GM13977 (cell line): Measurements from ENCODE around the gene DPP4.
"Not testable (repeated sequence)": the region's sequence is repeated elsewhere in the genome, so short reads cannot be mapped to it uniquely, and the experiment has no call there.

Experiments
- DNase-seq: peaks from one replicate; pipeline ENCODE4 v3.0.0; 2012; ENCODE audit warnings: low spot score
- in situ Hi-C: fragments of 300-500 bp; cut with MboI; formaldehyde crosslinking; loops from one replicate; pipeline ENCODE4 v1.12.0; 2022; ENCODE audit warnings: low sequenced_read_pairs, low pct_unique_long_range_greater_than_20kb, mixed read lengths, inconsistent platforms; ENCODE audit not compliant: unreplicated experiment
- TF ChIP-seq, protein P1 (sequence below): IDR thresholded peaks from 2 replicates; pipeline ENCODE4 v1.5.1; 2012; ENCODE audit warnings: mild to moderate bottlenecking, control low read depth; ENCODE audit not compliant: insufficient read depth; ENCODE audit errors: extremely low read depth, missing control alignments

Gene DPP4

DNA sequence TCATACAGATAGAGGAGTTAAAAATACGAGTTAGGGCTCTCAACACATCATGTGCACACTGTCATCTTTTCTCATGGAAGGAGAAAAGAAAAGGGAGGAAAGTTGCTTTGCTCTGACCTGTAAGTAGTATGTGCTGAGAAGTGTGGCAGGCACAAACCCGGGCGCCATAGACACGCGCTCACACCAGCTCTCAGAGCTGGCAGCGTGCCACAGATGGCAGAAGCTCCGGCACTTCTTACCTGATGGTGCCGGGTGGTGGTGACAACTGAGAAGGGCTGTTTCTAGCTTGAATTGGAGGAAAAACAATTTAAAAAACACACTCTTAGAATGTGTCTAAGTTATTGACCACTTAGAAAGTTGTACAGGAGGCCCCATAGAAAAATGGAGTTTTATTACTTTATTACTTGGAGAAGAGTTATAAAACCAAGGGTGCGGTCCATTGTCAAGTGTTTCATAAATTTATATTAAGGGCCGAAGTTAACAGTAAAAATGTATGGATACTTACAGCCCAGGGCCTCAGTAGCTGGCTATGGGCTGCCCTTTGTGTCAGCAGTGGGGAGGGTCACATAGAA, 92.2 kb downstream of the DPP4 start:
- TF ChIP-seq, protein P1, sequence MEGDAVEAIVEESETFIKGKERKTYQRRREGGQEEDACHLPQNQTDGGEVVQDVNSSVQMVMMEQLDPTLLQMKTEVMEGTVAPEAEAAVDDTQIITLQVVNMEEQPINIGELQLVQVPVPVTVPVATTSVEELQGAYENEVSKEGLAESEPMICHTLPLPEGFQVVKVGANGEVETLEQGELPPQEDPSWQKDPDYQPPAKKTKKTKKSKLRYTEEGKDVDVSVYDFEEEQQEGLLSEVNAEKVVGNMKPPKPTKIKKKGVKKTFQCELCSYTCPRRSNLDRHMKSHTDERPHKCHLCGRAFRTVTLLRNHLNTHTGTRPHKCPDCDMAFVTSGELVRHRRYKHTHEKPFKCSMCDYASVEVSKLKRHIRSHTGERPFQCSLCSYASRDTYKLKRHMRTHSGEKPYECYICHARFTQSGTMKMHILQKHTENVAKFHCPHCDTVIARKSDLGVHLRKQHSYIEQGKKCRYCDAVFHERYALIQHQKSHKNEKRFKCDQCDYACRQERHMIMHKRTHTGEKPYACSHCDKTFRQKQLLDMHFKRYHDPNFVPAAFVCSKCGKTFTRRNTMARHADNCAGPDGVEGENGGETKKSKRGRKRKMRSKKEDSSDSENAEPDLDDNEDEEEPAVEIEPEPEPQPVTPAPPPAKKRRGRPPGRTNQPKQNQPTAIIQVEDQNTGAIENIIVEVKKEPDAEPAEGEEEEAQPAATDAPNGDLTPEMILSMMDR: no peak
- in situ Hi-C loops: no loop called here
- no peak for DNase-seq

DNA sequence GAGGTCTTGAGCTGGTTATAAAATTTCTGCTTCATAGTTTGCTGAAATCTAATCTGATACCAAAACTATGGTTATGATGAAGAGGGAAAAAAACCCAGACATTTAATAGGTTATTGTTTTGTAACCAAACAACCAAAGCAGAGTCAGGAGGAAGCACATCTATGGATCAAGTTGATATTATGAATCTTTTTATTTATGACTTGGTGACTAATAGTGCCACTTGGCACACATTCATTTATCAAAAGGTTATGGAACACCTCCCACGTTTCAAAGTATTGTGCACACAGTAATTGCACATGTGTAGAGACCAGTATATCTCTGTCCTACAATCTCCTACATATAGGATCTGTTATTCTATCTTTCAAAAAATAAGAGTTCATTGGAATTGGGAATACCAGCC, 93.0 kb downstream of the DPP4 start:
- in situ Hi-C loops: no loop called here
- TF ChIP-seq, protein P1: no peak
- DNase-seq: no peak

DNA sequence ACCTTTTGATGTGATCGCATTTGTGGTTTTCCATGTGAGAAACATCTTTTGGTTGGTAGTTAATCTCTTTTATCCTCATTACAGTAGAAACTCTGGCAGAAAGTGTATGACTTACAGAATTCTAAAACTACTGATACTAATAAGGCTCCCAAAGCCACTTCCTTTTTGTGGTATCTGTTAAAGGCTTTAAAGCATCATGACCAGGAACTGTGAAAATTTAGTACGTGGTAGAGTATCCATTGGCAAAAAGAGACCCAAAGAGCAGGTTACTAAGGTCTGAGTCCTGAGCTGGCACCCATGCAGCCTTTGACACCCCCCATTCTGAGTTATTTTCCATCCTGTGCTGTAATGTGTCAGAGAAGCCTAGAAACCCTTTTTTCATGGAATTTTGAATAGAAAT, 94.5 kb downstream of the DPP4 start:
- in situ Hi-C loops: no loop called here
- TF ChIP-seq, protein P1: no peak
- no peak for DNase-seq

DNA sequence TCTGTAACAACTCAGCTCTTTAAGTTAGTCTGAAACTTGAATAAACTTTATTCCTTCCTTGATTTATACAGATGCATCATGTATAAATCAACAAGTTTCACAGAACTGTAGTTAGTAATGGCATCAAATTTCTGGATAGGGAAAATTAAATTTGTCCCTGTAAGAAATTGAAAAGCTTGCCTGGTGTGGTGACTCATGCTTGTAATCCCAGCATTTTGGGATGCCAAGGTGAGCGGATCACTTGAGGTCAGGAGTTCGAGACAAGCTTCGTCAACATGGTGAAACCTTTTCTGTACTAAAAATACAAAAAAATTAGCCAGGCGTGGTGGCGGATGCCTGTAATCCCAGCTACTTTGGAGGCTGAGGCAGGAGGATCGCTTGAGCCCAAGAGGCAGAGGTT, 96.1 kb downstream of the DPP4 start:
- in situ Hi-C loops, DNase-seq: not testable (repeated sequence)

DNA sequence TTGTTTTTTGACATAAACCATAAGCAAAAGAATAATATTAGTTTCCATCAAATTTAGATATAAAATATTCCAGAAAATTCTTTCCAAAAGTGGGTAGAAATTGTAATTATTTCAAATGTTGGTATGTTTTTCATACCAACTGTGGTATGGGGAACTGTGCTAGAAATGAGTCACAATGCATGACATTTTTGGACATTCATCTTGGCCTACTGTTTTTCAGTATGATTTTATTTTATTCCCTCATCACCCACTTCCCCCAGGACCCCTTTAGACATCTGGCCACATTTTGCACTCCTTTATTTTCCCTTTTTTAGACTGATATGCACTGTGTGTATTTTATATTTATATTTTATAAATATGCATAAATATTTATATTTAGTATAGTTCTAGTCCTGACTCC, 97.1 kb downstream of the DPP4 start:
- in situ Hi-C loops: no loop called here
- TF ChIP-seq, protein P1: no peak
- DNase-seq: no peak

DNA sequence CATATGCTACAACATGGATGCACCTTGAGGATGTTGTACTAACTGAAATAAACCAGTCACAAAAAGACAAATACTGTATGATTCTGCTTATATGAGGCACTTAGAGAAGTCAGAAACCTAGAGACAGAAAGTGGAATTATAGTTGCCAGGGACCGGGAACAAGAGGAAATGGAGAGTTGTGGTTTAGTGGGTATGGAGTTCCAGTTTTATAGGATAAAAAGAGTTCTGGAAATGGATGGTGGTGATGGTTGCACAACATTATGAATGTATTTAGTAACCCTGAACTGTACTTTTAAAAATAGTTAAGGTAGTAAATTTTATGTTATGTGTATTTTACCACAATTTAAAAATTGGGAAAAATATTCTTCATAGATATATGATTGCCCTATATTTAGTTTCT, 97.7 kb downstream of the DPP4 start:
- no peak for DNase-seq
- in situ Hi-C loops: no loop called here
- TF ChIP-seq, protein P1: no peak

DNA sequence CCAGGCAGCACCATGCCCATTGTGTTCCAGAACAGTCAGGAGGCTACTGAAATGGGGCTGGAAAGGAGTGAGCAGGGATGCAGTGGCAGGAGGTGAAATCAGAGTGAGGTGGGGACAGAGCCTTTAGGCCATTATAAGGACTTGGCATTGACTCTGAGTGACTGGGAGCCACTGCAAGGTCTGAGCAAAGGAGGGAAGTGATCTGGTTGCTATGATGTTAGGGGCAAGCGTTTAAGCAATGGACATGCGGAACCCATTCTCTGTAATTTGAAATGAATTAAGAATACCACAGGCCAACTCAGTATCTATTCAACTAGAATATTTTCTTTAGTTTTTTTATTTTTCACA, 98.2 kb downstream of the DPP4 start:
- TF ChIP-seq, protein P1: no peak
- in situ Hi-C loops: no loop called here
- DNase-seq: no peak
